IPS-11a (cell line): ENCODE results near the gene NUMA1.

ENCODE experiments used
- H3K4me3 ChIP-seq: one replicate; pipeline ENCODE4 v1.5.1; 2013; ENCODE audit warnings: low read depth, low read length, control low read depth

Gene NUMA1

DNA sequence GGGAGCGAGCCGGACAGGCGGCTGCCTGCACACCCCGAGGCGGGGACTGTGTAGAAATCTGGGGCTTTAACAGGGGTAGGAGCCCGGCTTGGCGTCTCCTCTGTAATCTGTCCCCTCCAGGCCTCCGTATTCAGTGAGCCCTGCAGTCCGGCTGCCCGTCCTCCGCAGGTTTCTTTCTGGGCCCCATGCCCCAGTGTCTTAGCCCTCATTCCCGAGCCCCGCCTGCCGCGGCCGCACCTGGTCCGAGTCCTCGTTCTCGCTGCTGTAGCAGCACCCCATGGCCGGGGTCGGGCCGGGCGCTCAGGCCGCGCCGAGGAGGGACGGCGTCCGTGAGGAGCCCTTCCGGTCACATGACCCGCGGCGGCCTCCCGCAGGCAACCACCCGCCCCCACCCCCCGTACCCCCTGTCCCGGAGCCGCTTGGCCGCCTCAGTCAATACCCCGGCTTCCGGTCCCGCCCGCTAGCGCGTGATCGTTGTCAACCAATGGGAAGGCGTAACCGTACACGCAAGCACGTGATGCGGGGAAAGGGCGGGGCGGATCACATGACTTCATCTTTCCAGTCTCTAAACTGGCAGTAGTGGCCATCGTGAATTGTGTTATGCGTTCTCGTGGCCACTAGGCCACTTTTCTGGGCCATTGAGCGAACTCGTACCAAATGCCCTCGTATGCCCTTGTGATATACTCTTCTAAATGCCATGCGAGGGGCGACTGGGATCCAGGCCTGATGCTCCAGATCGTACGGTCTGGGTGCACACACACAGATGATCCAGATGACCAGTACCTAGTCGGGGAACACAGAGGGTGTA is 22.8 kb upstream of the NUMA1 start, which contains the start of gene LAMTOR1:
Gene LAMTOR1, minus strand, starts transcription at position 352 of the 808 bp plus-strand sequence. Its CDS starts 73 bp downstream, at position 279.
- H3K4me3 ChIP-seq: peak within 1 kb of the TSS; percentile 95

GRCh38 chr11:72102631-72102945 is 22.2 kb upstream of the NUMA1 start:
- peak overlapping the region; percentile 95 for H3K4me3 ChIP-seq

DNA sequence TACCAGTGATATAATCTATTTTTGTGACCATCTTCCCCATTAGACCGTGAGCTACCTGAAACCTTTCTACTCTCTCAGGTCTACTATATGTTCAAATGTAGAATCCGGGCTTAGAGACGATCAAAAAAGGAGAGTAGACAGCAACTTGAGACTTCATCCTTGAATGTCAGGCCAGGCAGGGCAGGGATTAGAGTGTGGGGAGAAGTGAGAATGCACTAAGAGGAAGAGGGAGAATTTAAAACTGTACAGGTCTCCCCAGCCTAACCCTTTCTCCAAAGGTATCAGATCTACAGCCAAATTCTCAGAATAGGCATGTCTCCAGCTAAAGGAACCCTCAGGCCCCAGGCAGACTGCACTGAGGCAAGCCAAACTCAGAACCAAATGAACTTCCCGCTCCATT is 21.8 kb upstream of the NUMA1 start:
- peak overlapping the region; percentile 95 for H3K4me3 ChIP-seq

- H3K4me3 ChIP-seq: no peak overlapping the region
Observed at GRCh38 chr11:72100462-72100861, 20.1 kb upstream of the NUMA1 start.

DNA sequence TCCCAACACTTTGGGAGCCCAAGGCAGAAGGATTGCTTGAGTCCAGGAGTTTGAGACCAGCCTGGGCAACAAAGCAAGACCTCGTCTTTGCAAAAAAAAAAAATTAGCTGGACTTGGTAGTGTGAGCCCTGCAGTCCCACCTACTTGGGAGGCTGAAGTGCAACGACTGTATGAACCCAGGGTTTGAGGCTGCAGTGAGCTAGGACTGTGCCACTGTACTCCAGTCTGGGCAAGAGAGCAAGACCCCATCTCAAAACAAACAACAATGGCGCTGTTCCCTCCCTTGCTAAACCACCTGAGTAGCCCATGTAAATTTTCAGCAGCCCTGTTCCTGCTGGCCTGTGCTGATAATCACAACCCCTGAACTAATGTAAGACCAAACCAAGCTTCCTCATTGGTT is 19.7 kb upstream of the NUMA1 start:
- no peak overlapping the region for H3K4me3 ChIP-seq

- H3K4me3 ChIP-seq: no peak overlapping the region
Observed at GRCh38 chr11:72098741-72099140, 18.4 kb upstream of the NUMA1 start.

GRCh38 chr11:72091292-72091691 is 10.9 kb upstream of the NUMA1 start:
- no peak overlapping the region for H3K4me3 ChIP-seq

GRCh38 chr11:72088076-72088808 is 7.9 kb upstream of the NUMA1 start:
- H3K4me3 ChIP-seq: no peak overlapping the region

- H3K4me3 ChIP-seq: no peak overlapping the region
Observed at GRCh38 chr11:72085621-72086351, 5.4 kb upstream of the NUMA1 start.

DNA sequence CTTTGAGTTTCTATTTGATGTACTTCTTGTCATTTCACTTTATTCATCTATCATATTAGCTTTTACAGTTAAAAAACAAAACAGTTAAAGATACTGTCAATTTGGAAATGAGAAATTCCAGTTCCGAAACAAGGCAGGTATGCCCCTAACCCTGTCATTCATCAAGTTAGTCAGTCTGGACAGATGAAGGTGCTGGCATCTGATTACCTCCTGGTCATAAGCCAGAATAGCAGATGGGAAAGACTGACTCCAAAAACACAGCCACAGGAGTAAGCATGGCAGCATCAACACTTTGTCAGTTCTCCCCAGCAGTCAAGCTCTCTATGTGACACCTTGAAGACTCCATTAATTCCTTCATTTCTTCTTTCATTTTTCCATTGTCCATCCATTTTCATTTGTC is 4.6 kb upstream of the NUMA1 start:
- H3K4me3 ChIP-seq: no peak overlapping the region

DNA sequence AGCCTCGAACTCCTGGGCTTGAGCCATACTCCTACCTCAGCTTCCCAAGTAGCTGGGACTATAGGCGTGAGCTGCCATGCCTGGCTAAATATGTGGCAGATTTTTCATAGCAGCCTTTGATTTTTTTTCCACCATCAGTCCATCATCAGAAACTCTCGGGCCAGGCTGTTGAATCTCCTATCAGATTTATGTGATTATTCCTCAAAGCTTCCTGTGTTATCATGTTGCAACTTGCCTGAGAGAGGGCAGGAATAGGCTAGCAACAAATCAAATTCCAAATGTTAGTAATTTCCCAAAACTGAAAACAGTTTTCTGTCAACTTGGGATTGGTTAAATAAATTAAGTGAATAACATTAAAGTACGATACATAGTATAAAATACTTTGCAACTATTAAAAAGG is 3.7 kb upstream of the NUMA1 start:
- no peak overlapping the region for H3K4me3 ChIP-seq

- no peak overlapping the region for H3K4me3 ChIP-seq
Observed at GRCh38 chr11:72083414-72083813, 3.1 kb upstream of the NUMA1 start.

- H3K4me3 ChIP-seq: no peak overlapping the region
Observed at GRCh38 chr11:72081821-72082453, 1.6 kb upstream of the NUMA1 start.

DNA sequence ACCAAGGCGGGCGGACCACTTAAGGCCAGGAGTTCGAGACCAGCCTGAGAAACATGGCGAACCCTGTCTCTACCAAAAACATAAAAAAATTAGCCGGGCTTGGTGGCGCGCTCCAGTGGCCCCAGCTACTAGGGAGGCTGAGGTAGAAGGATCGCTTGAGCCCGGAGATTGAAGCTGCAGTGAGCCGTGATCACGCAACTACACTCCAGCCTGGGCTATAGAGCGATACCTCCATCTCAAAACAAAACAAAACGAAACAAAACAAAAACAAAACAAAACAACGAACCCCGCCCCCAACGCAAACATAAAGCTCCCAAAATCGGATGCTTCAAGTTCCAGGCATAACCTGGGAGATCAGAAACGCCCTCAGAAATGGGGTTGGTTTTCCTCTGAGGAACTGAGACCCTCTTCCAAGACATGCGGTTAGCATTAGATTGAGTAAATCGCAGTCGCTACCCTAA is 872 bp upstream of the NUMA1 start:
- H3K4me3 ChIP-seq: peak overlapping the region; percentile 52

GRCh38 chr11:72079819-72080325 is 470 bp downstream of the NUMA1 start:
- peak overlapping the region; percentile 86 for H3K4me3 ChIP-seq

GRCh38 chr11:72078477-72078876 is 1.9 kb downstream of the NUMA1 start:
- H3K4me3 ChIP-seq: no peak overlapping the region

- H3K4me3 ChIP-seq: no peak overlapping the region
Observed at GRCh38 chr11:72075756-72076155, 4.6 kb downstream of the NUMA1 start.

DNA sequence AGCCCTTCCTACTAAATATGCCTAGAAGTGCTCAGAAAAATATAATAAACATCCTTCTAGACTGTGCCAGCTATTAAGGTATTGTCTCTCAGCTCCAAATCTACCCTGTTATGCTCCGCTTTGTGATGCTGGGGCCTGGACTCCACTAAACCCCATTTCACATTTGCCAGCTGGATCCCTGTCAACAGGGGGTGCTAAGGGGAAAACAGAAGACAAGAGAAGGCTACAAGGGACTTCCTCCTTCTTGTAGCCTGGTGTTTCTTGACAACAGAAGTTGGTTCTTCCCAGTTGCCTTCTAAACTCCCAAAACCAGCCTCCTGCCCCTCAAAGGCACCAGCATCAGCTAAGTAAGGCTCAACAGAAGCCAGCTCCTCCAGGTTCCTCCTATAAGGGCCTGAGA is 5.2 kb downstream of the NUMA1 start:
- no peak overlapping the region for H3K4me3 ChIP-seq

- H3K4me3 ChIP-seq: no peak overlapping the region
Observed at GRCh38 chr11:72072348-72072747, 8.0 kb downstream of the NUMA1 start.

GRCh38 chr11:72070491-72070890 is 9.9 kb downstream of the NUMA1 start:
- H3K4me3 ChIP-seq: no peak overlapping the region

DNA sequence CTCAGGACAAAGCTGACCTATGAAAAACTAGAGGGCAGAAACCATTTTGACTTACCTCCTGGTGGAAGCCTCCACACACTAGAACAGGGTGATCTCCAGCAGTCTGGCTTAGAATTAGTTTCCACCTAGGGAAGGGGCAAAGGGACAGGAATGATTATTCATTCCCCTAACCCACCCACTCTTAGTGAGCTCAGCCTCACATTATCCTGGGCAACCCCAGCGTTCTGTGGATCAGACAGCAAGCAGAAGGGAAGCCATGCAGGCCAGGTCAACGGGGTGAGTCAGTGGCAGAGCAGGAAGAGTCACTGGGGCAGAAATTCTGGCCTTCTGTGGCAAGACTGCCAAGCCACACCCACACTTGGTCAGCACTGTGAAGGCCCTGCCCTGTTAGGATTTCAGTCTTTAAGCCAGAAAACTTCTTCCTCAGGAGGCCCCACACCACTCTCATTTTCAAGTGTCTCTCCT is 10.5 kb downstream of the NUMA1 start:
- H3K4me3 ChIP-seq: no peak overlapping the region
